HepG2 (cell line): ENCODE data around the gene KNL1. TPM values are rescaled to one million over a fixed set of nuclear protein-coding genes. Genes with fewer than 3 reads are reported as not detected.

Experiments
- AKNA ChIP-seq: sonication (generic); formaldehyde crosslinking; IDR thresholded peaks from 2 replicates; pipeline ENCODE4 v1.4.0; 2020; ENCODE audit warnings: missing genetic modification reagents, borderline replicate concordance
- ATF4 ChIP-seq, 2 experiments: fragments of 450-650 bp in 1 of 2; sonication (generic) in 1 of 2; formaldehyde crosslinking; IDR thresholded peaks; 2 replicates each; pipeline versions ENCODE4 v1.5.0 to v1.8.0; 2020 to 2022; ENCODE audit warnings: mild to moderate bottlenecking in 1 of 2, missing genetic modification reagents in 1 of 2
- FOXM1 ChIP-seq: sonication (generic); formaldehyde crosslinking; IDR thresholded peaks from 2 replicates; pipeline ENCODE4 v1.5.0; 2020; ENCODE audit warnings: missing genetic modification reagents
- GFI1 ChIP-seq: sonication (generic); formaldehyde crosslinking; IDR thresholded peaks from 2 replicates; pipeline ENCODE4 v1.5.0; 2020; ENCODE audit warnings: missing genetic modification reagents, mild to moderate bottlenecking, borderline replicate concordance
- GPN1 ChIP-seq: sonication (generic); formaldehyde crosslinking; IDR thresholded peaks from 2 replicates; pipeline ENCODE4 v1.5.1; 2020; ENCODE audit warnings: missing genetic modification reagents, borderline replicate concordance
- HNRNPLL ChIP-seq: fragments of 200-400 bp; formaldehyde crosslinking; IDR thresholded peaks from 2 replicates; pipeline ENCODE4 v1.6.1; 2017; ENCODE audit warnings: mild to moderate bottlenecking, low read depth, low read length; ENCODE audit not compliant: poor library complexity, severe bottlenecking
- KDM5A ChIP-seq: fragments of 200-600 bp; sonication (generic); IDR thresholded peaks from 2 replicates; pipeline ENCODE4 v1.7.0; 2018; ENCODE audit warnings: antibody characterized with exemption, mild to moderate bottlenecking, low read length, borderline replicate concordance
- NFRKB ChIP-seq: fragments of 450-650 bp; IDR thresholded peaks from 2 replicates; pipeline ENCODE4 v1.6.1; 2017
- NR2F2 ChIP-seq: IDR thresholded peaks from 2 replicates; pipeline ENCODE4 v1.6.1; 2012; ENCODE audit warnings: low read depth, inconsistent platforms, borderline replicate concordance
- RXRA ChIP-seq: sonication (generic); formaldehyde crosslinking; IDR thresholded peaks from 2 replicates; pipeline ENCODE4 v1.5.1; 2020; ENCODE audit warnings: missing genetic modification reagents
- SMYD3 ChIP-seq: sonication (generic); formaldehyde crosslinking; IDR thresholded peaks from 2 replicates; pipeline ENCODE4 v1.8.1; 2023; ENCODE audit warnings: mild to moderate bottlenecking, missing genetic modification reagents
- SRSF4 ChIP-seq: fragments of 200-400 bp; formaldehyde crosslinking; IDR thresholded peaks from one replicate; pipeline ENCODE4 v1.6.1; 2018; ENCODE audit warnings: mild to moderate bottlenecking, low read depth, low read length, moderate library complexity; ENCODE audit not compliant: poor library complexity, severe bottlenecking
- ZBTB7B ChIP-seq: sonication (generic); formaldehyde crosslinking; IDR thresholded peaks from 2 replicates; pipeline ENCODE4 v1.4.0; 2020; ENCODE audit warnings: missing genetic modification reagents
- ZNF256 ChIP-seq: sonication (generic); formaldehyde crosslinking; conservative IDR thresholded peaks from 2 replicates; pipeline ENCODE4 v1.4.0; 2020; ENCODE audit warnings: missing genetic modification reagents
- ZNF564 ChIP-seq: sonication (generic); formaldehyde crosslinking; IDR thresholded peaks from 2 replicates; pipeline ENCODE4 v1.8.1; 2023; ENCODE audit warnings: mild to moderate bottlenecking, missing genetic modification reagents
- ZNF569 ChIP-seq: sonication (generic); formaldehyde crosslinking; IDR thresholded peaks from 2 replicates; pipeline ENCODE4 v1.5.0; 2020; ENCODE audit warnings: mild to moderate bottlenecking, missing genetic modification reagents, moderate library complexity, borderline replicate concordance
- ZSCAN12 ChIP-seq: sonication (generic); formaldehyde crosslinking; IDR thresholded peaks from 2 replicates; pipeline ENCODE4 v1.9.0; 2021; ENCODE audit warnings: mild to moderate bottlenecking, missing genetic modification reagents
- polyA plus RNA-seq, 8 experiments: library from polyadenylated mRNA; depleted of rRNA in 3 of 8; stranded (reverse) in 7 of 8; unstranded in 1 of 8; fragments of >200 nt; fragmentation: Illumina TruSeq in 4 of 8; extraction: Trizol in 4 of 8; gene quantifications; 2 replicates each; pipeline versions ENCODE4 v1.2.1 to v1.2.3, GENCODE V29; 2011 to 2016; ENCODE audit warnings: low read depth in 4 of 8, missing spikeins in 1 of 8, mixed read lengths in 1 of 8; ENCODE audit not compliant: insufficient read depth in 1 of 8
- total RNA-seq, 5 experiments: library from RNA; depleted of rRNA; stranded (reverse); fragments of >200 nt; fragmentation: Illumina TruSeq; extraction: Trizol; gene quantifications; 2 replicates each; pipeline ENCODE4 v1.2.3, GENCODE V29; 2016; ENCODE audit warnings: low read depth in 1 of 5
- TF ChIP-seq, protein P1 (sequence below): sonication (generic); formaldehyde crosslinking; IDR thresholded peaks from 2 replicates; pipeline ENCODE4 v1.4.0; 2020; ENCODE audit warnings: missing genetic modification reagents, borderline replicate concordance

The KNL1 gene
- total and polyA plus RNA-seq, 2 of the 13 experiments (the other 11 are each of a cell fraction or from before 2014, with no cell fraction given) = 8.0 to 21.4 TPM

DNA sequence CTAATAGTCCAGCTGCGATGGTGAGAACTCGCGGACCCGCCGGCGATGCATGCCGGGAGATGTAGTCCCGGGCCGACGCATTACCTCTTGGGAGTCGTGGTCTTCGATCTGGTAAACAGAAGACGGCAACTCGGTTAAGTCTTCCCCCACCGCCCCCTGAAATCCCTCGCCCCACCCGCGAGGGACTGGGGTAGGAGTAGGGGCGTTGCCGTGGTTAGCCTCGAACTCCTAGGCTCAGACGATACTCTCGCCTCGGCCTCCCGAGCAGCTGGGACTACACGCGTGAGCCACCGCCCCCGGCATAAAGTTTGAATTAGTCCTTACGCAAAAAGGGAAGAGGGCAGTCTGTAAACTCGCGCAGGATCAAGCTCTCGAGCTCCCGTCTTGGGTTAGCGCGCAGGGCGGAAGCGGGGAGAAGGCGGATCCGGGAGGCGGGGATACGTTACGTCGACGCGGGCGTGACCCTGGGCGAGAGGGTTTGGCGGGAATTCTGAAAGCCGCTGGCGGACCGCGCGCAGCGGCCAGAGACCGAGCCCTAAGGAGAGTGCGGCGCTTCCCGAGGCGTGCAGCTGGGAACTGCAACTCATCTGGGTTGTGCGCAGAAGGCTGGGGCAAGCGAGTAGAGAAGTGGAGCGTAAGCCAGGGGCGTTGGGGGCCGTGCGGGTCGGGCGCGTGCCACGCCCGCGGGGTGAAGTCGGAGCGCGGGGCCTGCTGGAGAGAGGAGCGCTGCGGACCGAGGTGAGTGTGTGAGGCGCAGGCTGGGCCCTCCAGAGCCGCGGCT, 100.8 kb downstream of the KNL1 start, which contains the start of gene RAD51 (continued):
- no peak for TF ChIP-seq NFRKB
- TF ChIP-seq AKNA = peak; percentile 42; the same call in 1 of the 2 replicates
- TF ChIP-seq, protein P1, sequence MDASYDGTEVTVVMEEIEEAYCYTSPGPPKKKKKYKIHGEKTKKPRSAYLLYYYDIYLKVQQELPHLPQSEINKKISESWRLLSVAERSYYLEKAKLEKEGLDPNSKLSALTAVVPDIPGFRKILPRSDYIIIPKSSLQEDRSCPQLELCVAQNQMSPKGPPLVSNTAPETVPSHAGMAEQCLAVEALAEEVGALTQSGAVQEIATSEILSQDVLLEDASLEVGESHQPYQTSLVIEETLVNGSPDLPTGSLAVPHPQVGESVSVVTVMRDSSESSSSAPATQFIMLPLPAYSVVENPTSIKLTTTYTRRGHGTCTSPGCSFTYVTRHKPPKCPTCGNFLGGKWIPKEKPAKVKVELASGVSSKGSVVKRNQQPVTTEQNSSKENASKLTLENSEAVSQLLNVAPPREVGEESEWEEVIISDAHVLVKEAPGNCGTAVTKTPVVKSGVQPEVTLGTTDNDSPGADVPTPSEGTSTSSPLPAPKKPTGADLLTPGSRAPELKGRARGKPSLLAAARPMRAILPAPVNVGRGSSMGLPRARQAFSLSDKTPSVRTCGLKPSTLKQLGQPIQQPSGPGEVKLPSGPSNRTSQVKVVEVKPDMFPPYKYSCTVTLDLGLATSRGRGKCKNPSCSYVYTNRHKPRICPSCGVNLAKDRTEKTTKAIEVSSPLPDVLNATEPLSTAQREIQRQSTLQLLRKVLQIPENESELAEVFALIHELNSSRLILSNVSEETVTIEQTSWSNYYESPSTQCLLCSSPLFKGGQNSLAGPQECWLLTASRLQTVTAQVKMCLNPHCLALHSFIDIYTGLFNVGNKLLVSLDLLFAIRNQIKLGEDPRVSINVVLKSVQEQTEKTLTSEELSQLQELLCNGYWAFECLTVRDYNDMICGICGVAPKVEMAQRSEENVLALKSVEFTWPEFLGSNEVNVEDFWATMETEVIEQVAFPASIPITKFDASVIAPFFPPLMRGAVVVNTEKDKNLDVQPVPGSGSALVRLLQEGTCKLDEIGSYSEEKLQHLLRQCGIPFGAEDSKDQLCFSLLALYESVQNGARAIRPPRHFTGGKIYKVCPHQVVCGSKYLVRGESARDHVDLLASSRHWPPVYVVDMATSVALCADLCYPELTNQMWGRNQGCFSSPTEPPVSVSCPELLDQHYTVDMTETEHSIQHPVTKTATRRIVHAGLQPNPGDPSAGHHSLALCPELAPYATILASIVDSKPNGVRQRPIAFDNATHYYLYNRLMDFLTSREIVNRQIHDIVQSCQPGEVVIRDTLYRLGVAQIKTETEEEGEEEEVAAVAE (CRISPR knock-in tag) = 0 out of 2 replicates have a peak, but pooled peaks have one; percentile 59
- TF ChIP-seq ZNF564 = peak; percentile 88; the same call in 1 of the 2 replicates
- no peak for TF ChIP-seq ZSCAN12 (CRISPR knock-in tag)
- TF ChIP-seq ZNF569 (CRISPR knock-in tag) = no peak
- peak; percentile 64; the same call in 1 of the 2 replicates for TF ChIP-seq SMYD3 (CRISPR knock-in tag)
- peak; percentile 96 for TF ChIP-seq HNRNPLL
- TF ChIP-seq KDM5A = peak; percentile 57; the same call in 1 of the 2 replicates
- no peak for TF ChIP-seq ZNF256 (CRISPR knock-in tag)
- no peak for TF ChIP-seq ATF4 (CRISPR knock-in tag; IDR thresholded peaks at IDR 0.05)
- no peak; the same call in 1 of the 2 replicates for TF ChIP-seq GFI1
- TF ChIP-seq SRSF4 = no peak
- TF ChIP-seq ZBTB7B (CRISPR knock-in tag) = peak; percentile 5; the same call in 1 of the 2 replicates
- TF ChIP-seq NR2F2 = no peak
- TF ChIP-seq RXRA (CRISPR knock-in tag) = peak; percentile 59
- TF ChIP-seq FOXM1 (CRISPR knock-in tag) = no peak; the same call in 1 of the 2 replicates
- TF ChIP-seq GPN1 (CRISPR knock-in tag) = no peak
